Spleen (tissue), 7 donors: ENCODE results near the gene CDC42EP2.

Source experiments
- POLR2A ChIP-seq, 3 donors: fragments of 450-650 bp; IDR thresholded peaks; one replicate each; pipeline ENCODE4 v1.5.1; 2017; ENCODE audit warnings: antibody characterized with exemption in 3 of 3, mild to moderate bottlenecking in 1 of 3
- POLR2AphosphoS5 ChIP-seq, 3 donors: sonication (generic); formaldehyde crosslinking; IDR thresholded peaks; one replicate each; pipeline ENCODE4 v1.5.1; 2017; ENCODE audit warnings: antibody characterized with exemption in 3 of 3
- TF ChIP-seq, protein P1 (sequence below), 11 experiments: fragments of 200-600 bp in 7 of 11; fragments of 450-650 bp in 4 of 11; sonication (generic) in 4 of 11; IDR thresholded peaks in 8 of 11; conservative IDR thresholded peaks in 3 of 11; 1 replicate in 7 of 11; 2 replicates in 4 of 11; pipeline versions ENCODE4 v1.4.0 to v1.8.0; 2016 to 2021; ENCODE audit warnings: antibody characterized with exemption in 11 of 11, inconsistent platforms in 4 of 11, mild to moderate bottlenecking in 1 of 11
- donor health status: DM: no; HTN: no; CAD: no; lungs with moderate emphysema.
- donor health status: DM: no; HTN: no; CAD: no.
- donor health status: DM: no; HTN: no; CAD: no.

DNA sequence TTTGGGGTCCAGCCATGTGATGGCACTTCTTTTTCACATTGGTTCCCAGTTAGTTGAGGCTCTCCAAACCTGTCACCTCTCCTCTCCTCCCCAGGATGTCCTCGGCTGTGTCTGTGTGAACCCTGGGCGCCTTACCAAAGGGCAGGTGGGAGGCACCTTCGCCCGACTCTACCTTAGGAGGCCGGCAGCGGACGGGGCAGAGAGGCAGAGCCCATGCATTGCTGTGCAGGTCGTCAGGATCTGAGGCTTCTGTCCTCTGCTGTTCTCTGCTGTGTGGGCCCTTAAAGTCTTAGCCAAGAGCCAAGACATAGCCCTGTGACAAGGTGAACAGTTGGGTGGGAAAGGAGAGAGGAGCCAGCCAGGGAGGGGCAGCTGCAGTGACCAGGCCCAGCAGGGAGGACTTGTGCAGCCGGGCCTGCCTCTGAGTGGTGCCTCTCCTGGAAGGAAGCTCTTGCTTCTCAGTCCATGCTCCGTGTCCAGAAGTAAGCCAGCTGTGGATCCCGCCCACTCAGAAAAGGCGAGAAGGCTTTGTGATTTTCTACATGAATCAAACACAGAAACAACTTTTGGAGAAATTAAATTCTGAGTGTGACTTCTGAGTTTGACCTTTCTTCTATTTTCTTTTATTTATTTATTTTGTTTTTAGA lies 17.5 kb upstream of the CDC42EP2 start:
- TF ChIP-seq, protein P1, sequence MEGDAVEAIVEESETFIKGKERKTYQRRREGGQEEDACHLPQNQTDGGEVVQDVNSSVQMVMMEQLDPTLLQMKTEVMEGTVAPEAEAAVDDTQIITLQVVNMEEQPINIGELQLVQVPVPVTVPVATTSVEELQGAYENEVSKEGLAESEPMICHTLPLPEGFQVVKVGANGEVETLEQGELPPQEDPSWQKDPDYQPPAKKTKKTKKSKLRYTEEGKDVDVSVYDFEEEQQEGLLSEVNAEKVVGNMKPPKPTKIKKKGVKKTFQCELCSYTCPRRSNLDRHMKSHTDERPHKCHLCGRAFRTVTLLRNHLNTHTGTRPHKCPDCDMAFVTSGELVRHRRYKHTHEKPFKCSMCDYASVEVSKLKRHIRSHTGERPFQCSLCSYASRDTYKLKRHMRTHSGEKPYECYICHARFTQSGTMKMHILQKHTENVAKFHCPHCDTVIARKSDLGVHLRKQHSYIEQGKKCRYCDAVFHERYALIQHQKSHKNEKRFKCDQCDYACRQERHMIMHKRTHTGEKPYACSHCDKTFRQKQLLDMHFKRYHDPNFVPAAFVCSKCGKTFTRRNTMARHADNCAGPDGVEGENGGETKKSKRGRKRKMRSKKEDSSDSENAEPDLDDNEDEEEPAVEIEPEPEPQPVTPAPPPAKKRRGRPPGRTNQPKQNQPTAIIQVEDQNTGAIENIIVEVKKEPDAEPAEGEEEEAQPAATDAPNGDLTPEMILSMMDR (IDR thresholded peaks at IDR 0.05 in 8 of 11, conservative IDR thresholded peaks at IDR 0.05 in 3 of 11): no peak
- TF ChIP-seq POLR2A (IDR thresholded peaks at IDR 0.05) (no peak), POLR2AphosphoS5 (IDR thresholded peaks at IDR 0.05) (no peak)
